Fibroblast of pulmonary artery (primary cell): ENCODE measurements around the gene CLASP1.
"Not testable (repeated sequence)": the region's sequence is repeated elsewhere in the genome, so short reads cannot be mapped to it uniquely, and the experiment has no call there.

ENCODE experiments used
- DNase-seq: peaks from one replicate; pipeline ENCODE4 v3.0.0-alpha.2; 2010; ENCODE audit warnings: low read depth
- H3K4me3 ChIP-seq: replicated peaks from 2 replicates; pipeline ENCODE4 v1.5.1; 2011; ENCODE audit warnings: low read depth, mild to moderate bottlenecking, control low read depth, low read length, moderate library complexity
- TF ChIP-seq, protein P1 (sequence below): IDR thresholded peaks from 2 replicates; pipeline ENCODE4 v1.5.1; 2011; ENCODE audit warnings: mild to moderate bottlenecking, control low read depth, low read length, inconsistent platforms; ENCODE audit errors: missing control alignments

Gene CLASP1

DNA sequence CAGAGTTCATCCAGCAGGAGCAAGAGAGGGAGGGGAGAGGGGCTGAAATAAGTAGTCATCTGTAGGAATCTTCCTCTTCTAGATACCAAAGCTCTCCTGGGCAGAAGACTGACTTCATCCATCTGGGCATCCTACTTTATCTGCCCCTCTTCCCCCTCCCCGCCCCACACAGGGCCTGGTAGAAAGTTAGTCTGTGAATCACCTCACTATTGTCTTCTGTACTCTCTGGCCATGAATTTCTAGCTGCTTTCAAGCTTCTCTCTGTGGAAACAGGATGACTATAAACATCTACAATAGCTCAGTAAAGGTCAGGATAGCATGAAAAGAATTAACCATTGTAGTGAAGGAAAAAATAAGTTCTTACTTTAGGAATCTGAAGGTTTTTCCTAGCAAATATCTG lies 166.2 kb downstream of the CLASP1 start:
- TF ChIP-seq, protein P1, sequence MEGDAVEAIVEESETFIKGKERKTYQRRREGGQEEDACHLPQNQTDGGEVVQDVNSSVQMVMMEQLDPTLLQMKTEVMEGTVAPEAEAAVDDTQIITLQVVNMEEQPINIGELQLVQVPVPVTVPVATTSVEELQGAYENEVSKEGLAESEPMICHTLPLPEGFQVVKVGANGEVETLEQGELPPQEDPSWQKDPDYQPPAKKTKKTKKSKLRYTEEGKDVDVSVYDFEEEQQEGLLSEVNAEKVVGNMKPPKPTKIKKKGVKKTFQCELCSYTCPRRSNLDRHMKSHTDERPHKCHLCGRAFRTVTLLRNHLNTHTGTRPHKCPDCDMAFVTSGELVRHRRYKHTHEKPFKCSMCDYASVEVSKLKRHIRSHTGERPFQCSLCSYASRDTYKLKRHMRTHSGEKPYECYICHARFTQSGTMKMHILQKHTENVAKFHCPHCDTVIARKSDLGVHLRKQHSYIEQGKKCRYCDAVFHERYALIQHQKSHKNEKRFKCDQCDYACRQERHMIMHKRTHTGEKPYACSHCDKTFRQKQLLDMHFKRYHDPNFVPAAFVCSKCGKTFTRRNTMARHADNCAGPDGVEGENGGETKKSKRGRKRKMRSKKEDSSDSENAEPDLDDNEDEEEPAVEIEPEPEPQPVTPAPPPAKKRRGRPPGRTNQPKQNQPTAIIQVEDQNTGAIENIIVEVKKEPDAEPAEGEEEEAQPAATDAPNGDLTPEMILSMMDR = no peak
- DNase-seq = peak; percentile 56
- H3K4me3 ChIP-seq = no peak overlapping the region

DNA sequence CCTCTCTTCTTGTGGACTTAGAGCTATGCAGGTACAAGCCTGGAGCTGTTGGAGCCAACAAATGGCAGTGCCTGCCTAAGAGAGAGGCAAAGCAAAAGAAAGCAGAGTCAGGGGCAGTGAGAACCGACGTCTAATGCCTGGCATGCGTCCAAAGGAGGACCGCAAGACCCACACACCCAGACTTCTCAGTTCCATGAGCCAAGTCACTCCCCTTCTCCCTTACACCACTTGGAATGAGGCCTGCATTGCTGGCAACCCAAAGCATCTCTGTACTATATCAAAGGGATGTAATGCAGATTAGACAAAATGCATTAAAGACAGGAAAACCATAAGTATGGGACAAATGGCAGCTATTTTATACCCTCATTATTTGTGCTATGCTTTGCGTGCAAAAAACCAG lies 168.4 kb downstream of the CLASP1 start:
- no peak overlapping the region for H3K4me3 ChIP-seq
- TF ChIP-seq, protein P1 = no peak
- peak; percentile 97 for DNase-seq

DNA sequence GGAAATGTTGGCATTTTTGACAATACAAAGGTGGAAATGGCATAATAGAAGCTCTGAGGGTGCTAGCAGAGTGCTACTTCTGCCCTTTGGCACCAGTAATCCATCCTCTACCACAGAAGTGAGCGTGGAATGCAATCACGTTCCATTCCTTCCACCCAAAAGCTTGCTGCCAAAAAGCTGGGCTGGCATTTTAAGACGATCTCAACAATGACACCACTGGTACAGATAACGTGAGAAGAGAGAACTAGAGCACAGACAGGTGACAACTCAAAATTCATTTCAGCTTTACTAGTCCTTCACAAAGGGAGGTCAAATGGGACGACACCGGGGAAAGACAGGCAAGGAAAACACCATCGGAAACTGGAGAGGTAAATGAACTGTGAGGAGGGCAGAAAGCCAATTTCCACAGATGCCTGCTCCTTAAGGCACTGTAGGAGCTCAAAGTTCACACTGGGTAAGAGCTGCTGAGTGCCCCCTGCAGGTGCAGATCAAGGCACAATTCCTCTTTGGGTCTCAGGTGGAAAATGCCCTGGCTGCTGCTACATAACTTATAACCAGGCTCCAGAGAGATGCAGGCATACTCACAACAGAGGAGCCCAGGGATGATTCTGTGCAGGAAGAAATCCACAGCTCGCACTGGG lies 169.3 kb downstream of the CLASP1 start:
- DNase-seq = peak; percentile 23
- no peak overlapping the region for H3K4me3 ChIP-seq
- TF ChIP-seq, protein P1 = peak; percentile 18

DNA sequence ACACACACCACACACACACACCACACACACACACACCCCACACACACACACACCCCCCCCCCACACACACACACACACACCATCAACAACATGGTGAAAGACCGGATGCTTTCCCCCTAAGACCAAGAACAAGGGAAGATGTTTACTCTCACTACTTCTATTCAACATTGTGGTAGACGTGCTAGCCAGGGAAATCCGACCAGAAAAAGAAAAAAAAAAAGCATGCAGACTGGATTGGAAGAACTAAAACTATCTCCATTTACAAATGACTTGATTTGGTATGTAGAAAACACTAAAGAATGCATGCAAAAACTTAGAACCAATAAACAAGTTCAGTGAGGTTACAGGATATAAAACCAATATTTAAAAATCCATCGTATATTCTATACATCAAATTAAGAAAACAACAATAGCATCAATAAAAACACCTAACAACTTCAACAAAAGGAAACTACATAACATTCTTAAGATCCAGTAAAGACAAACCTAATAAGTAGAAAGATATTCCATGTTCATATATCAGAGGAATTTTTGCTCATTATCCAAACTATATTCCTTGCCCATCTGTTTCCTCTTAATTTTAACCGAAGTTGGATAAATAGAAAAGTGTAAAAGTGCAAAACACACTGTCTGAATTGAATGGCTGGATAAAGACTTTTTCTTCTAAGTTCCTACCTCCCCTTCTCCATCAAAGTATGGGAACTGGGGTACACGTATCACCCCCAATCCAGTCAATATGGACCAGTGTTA lies 170.1 kb downstream of the CLASP1 start:
- no peak overlapping the region for H3K4me3 ChIP-seq
- no peak for DNase-seq
- TF ChIP-seq, protein P1 = no peak

GRCh38 chr2:121478358-121478995 lies 170.8 kb downstream of the CLASP1 start:
- DNase-seq, H3K4me3 ChIP-seq: not testable (repeated sequence)

- DNase-seq = no peak
- TF ChIP-seq, protein P1 = no peak
- no peak overlapping the region for H3K4me3 ChIP-seq
Measured at GRCh38 chr2:121476684-121477083, 172.6 kb downstream of the CLASP1 start.

GRCh38 chr2:121475811-121476571 lies 173.3 kb downstream of the CLASP1 start:
- no peak for DNase-seq
- no peak overlapping the region for H3K4me3 ChIP-seq
- TF ChIP-seq, protein P1 = no peak
